ENCODE results near the gene CCDC85C. TPM values are rescaled to one million over a fixed set of nuclear protein-coding genes. Genes with fewer than 3 reads are reported as not detected.

CCDC85C gene
- total RNA-seq, 5 donors from 2014 or later (not counting 1 experiment from before 2014, with no cell fraction given) = 6.6 to 12.0 (median 9.1) TPM

DNA sequence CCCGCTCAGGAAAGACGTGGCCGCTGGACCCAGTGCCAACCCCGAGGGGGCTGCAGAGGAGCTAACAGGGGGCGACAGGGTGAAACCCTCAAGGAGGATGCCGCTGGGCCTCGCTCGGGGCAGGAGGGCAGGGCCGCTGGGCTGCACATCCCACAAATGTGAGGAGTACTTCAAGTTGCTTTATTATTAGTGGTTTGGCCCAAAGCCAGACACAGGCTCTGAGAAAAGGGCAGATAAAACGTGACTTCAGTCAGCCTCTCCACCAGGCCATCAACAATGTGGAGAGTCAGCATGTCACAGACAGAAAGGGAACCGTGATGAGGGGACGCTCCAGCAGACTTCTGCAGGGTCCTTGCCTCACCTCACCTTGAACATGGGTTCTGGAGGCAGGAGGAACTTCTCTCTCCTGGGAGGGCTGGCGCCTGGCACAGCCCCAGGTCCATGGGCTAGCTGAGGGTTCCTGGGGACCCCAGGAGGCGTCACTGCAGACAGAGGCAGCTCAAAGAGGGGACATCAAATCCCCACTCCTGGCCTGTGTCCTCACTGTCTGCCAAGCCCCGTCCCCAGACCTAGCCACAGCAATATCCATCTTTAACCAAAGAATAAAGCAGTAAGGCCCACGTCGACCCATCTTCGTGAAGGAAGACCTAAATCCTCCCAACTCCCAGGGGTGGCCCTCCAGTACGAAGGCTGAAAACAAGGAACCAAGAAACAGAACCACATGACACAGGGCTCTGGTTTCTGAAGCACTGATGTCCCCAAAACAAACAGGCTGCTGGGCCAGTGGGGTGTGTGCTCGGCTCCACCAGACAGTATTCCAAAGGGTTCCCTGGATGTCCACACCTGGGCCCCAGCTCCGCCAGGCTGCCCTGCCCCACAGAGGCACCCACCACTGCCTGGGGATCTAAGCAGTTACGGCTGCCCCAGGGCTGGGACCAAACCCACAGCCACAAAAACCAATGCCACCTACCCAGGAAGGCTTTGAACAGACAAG is 35.1 kb downstream of the CCDC85C start:
- no peak for ATAC-seq (replicated peaks in 1 of 4)
- H3K4me1 Mint-ChIP-seq = peaks cover 2 to 7% (median 5%) of the 10 kb centered on the region in 3 donors
- Histone ChIP-seq H3K4me3 (ENCODE audit: control insufficient read depth in 1 of 2, extremely low read depth in 1 of 2, low read length in 1 of 2) (no peak overlapping the region), H3K27me3 (replicated peaks in 1 of 2; ENCODE audit: control insufficient read depth in 2 of 2, extremely low read depth in 1 of 2, insufficient read depth in 2 of 2, low read length in 1 of 2) (peaks cover 0 to 3% of the 10 kb centered on the region in 2 experiments), H3K36me3 (ENCODE audit: control insufficient read depth in 2 of 2, extremely low read depth in 1 of 2, insufficient read depth in 1 of 2, low read length in 1 of 2) (no peaks in the 10 kb centered on the region), H3K9me3 (no peaks in the 10 kb centered on the region), H3K27ac (ENCODE audit: low read length) (no peak overlapping the region), H3K4me1 (ENCODE audit: control insufficient read depth in 1 of 2, extremely low read depth in 1 of 2, insufficient read depth in 2 of 2, low read length in 2 of 2) (peaks cover 0 to 2% of the 10 kb centered on the region in 2 experiments)
- no peak overlapping the region for H3K27ac Mint-ChIP-seq
- CTCF ChIA-PET = no interaction called here
- no peak for DNase-seq
- no peaks in the 10 kb centered on the region for H3K36me3 Mint-ChIP-seq
- H3K27me3 Mint-ChIP-seq = no peaks in the 10 kb centered on the region
- no peaks in the 10 kb centered on the region for H3K9me3 Mint-ChIP-seq
- H3K4me3 Mint-ChIP-seq = no peak overlapping the region
- POLR2A ChIA-PET = no interaction called here
- WGBS (ENCODE audit: insufficient coverage) = 73% methylated on average over 15 of the region's 22 CpGs

DNA sequence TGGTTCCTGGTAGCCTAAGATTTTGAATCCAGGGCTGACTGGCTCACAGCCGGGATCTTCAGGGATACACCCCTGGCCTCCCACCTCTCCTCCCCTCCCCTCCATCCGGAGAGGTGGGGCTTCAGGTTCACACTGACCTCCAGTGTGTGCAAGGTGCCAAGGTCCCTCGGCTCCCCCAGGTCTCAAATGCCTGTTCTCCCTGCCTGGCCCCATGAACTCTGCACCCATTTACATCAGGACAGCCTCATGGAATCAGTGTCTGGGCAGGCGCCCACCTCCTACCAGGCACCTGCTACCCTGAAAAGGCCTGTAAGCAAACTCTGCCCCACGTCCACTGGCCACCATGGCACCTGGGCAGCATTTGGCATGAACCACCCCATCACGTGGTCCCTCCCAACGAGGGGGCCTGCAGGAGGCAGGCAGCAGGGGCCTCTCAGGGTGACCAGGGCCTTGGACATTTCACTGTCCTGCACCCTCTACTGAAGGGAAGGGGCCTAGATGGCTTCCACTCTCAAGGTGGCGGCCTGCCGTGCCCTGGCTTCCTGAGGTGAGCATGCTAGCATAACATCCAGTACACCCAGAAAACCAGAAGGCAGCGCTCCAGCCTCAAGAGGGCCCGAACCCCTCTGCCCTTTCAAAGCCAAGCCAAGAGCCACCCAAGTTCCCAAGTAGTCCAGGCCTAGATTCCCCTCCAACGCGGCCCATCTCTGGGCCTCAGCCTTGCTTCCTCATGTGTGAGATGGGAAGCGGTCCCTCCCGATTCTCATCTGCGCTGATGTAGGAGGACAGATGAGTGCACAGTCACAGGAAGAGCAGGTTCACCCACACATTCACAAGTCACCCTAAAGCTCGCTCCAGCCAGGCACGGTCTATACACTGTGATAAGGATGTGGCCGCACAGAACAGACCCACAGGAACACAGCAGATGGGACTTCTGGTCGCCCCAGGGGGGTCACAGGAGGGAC is 37.3 kb downstream of the CCDC85C start:
- H3K4me1 Mint-ChIP-seq = peaks cover 2 to 7% (median 7%) of the 10 kb centered on the region in 3 donors
- Histone ChIP-seq H3K27ac (ENCODE audit: low read length) (no peak overlapping the region), H3K36me3 (ENCODE audit: control insufficient read depth in 2 of 2, extremely low read depth in 1 of 2, insufficient read depth in 1 of 2, low read length in 1 of 2) (no peaks in the 10 kb centered on the region), H3K9me3 (no peaks in the 10 kb centered on the region), H3K4me3 (ENCODE audit: control insufficient read depth in 1 of 2, extremely low read depth in 1 of 2, low read length in 1 of 2) (no peak overlapping the region), H3K4me1 (ENCODE audit: control insufficient read depth in 1 of 2, extremely low read depth in 1 of 2, insufficient read depth in 2 of 2, low read length in 2 of 2) (peaks cover 0 to 2% of the 10 kb centered on the region in 2 experiments), H3K27me3 (replicated peaks in 1 of 2; ENCODE audit: control insufficient read depth in 2 of 2, extremely low read depth in 1 of 2, insufficient read depth in 2 of 2, low read length in 1 of 2) (peaks cover 0 to 3% of the 10 kb centered on the region in 2 experiments)
- WGBS (ENCODE audit: insufficient coverage) = 84% methylated on average over 13 of the region's 20 CpGs
- POLR2A ChIA-PET = no interaction called here
- ATAC-seq (replicated peaks in 1 of 4) (no peak), DNase-seq (no peak)
- CTCF ChIA-PET = no interaction called here
- H3K4me3 Mint-ChIP-seq = no peak overlapping the region
- H3K36me3 Mint-ChIP-seq = no peaks in the 10 kb centered on the region
- H3K9me3 Mint-ChIP-seq = no peaks in the 10 kb centered on the region
- H3K27me3 Mint-ChIP-seq = no peaks in the 10 kb centered on the region
- no peak overlapping the region for H3K27ac Mint-ChIP-seq

DNA sequence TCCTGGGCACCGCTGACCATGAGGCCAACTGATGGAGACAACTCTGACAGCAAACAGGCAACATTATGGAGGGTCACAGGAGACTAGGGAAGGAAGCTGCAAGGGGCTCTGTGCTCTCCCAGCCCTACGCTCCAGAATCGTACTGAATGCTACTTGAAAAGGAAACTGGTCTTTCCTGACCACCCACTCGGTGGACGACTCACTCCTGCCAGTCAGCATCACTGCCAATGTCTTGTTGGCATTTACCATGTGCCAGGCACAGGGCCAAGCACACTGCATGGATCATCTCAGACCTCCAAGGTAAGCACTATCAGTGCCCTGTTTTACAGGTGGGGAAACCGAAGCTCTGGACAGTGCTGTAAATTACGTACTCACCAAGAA is 38.0 kb downstream of the CCDC85C start:
- H3K4me1 ChIP-seq (ENCODE audit: control insufficient read depth in 1 of 2, extremely low read depth in 1 of 2, insufficient read depth in 2 of 2, low read length in 2 of 2) = peaks cover 0 to 2% of the 10 kb centered on the region in 2 experiments
- H3K9me3 Mint-ChIP-seq = no peaks in the 10 kb centered on the region
- H3K4me3 Mint-ChIP-seq = no peak overlapping the region
- H3K27ac ChIP-seq (ENCODE audit: low read length) = no peak overlapping the region
- H3K36me3 ChIP-seq (ENCODE audit: control insufficient read depth in 2 of 2, extremely low read depth in 1 of 2, insufficient read depth in 1 of 2, low read length in 1 of 2) = no peaks in the 10 kb centered on the region
- H3K27me3 ChIP-seq (replicated peaks in 1 of 2; ENCODE audit: control insufficient read depth in 2 of 2, extremely low read depth in 1 of 2, insufficient read depth in 2 of 2, low read length in 1 of 2) = peaks cover 0 to 3% of the 10 kb centered on the region in 2 experiments
- H3K27me3 Mint-ChIP-seq = no peaks in the 10 kb centered on the region
- no peaks in the 10 kb centered on the region for H3K36me3 Mint-ChIP-seq
- ChIA-PET CTCF (no interaction called here), POLR2A (no interaction called here)
- H3K9me3 ChIP-seq = no peaks in the 10 kb centered on the region
- no peak overlapping the region for H3K4me3 ChIP-seq (ENCODE audit: control insufficient read depth in 1 of 2, extremely low read depth in 1 of 2, low read length in 1 of 2)
- peaks cover 0 to 7% (median 7%) of the 10 kb centered on the region in 3 donors for H3K4me1 Mint-ChIP-seq
- ATAC-seq (replicated peaks in 1 of 4) (no peak), DNase-seq (no peak)
- WGBS (ENCODE audit: insufficient coverage) = 62% methylated on average over 7 of the region's 7 CpGs
- H3K27ac Mint-ChIP-seq = no peak overlapping the region

DNA sequence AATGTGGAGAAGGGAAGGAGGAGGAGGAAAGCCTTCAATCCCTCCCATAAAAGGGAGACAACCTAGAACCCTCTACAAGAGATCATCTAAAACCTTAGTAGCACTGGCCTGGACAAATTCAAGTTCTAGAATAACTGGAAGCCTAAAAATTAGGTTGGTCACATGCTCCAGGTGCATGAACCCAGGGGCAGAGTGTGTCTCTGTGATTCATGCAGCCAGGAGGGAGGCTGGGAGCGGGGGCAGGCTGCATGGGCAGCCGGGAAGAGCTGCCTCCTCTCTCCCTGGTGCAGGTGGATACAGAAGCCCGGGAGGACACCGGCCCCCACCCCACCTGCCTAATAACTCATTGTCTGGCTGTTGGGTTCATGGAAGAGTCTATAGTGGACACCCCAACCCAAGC is 38.6 kb downstream of the CCDC85C start:
- ChIA-PET CTCF (no interaction called here), POLR2A (no interaction called here)
- no peaks in the 10 kb centered on the region for H3K9me3 Mint-ChIP-seq
- no peak overlapping the region for H3K4me3 Mint-ChIP-seq
- Histone ChIP-seq H3K27ac (ENCODE audit: low read length) (no peak overlapping the region), H3K9me3 (no peaks in the 10 kb centered on the region), H3K27me3 (replicated peaks in 1 of 2; ENCODE audit: control insufficient read depth in 2 of 2, extremely low read depth in 1 of 2, insufficient read depth in 2 of 2, low read length in 1 of 2) (peaks cover 0 to 3% of the 10 kb centered on the region in 2 experiments), H3K36me3 (ENCODE audit: control insufficient read depth in 2 of 2, extremely low read depth in 1 of 2, insufficient read depth in 1 of 2, low read length in 1 of 2) (no peaks in the 10 kb centered on the region), H3K4me3 (ENCODE audit: control insufficient read depth in 1 of 2, extremely low read depth in 1 of 2, low read length in 1 of 2) (no peak overlapping the region), H3K4me1 (ENCODE audit: control insufficient read depth in 1 of 2, extremely low read depth in 1 of 2, insufficient read depth in 2 of 2, low read length in 2 of 2) (peaks cover 0 to 2% of the 10 kb centered on the region in 2 experiments)
- WGBS (ENCODE audit: insufficient coverage) = no CpG with 5 or more reads among the region's 4 CpGs
- H3K27ac Mint-ChIP-seq = no peak overlapping the region
- H3K27me3 Mint-ChIP-seq = no peaks in the 10 kb centered on the region
- no peak for ATAC-seq (replicated peaks in 1 of 4)
- peaks cover 0 to 7% (median 7%) of the 10 kb centered on the region in 3 donors for H3K4me1 Mint-ChIP-seq
- DNase-seq = no peak
- H3K36me3 Mint-ChIP-seq = no peaks in the 10 kb centered on the region

DNA sequence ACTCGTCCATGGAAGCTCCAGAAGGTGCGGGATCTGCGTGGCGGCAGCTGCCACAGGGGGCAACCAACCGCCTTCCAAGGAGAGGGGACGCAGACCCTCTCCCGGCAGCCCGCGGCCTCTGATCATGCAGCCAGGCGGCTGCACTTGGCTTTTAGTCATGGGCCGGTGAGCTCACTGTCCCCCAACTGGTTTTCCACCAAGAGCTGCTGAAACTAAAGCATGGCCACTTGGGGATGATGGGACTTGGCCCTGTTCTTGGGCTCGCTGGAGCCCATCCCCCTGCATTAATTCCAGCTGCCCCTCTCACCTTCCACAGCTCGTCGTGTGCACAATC is 39.1 kb downstream of the CCDC85C start:
- H3K27me3 Mint-ChIP-seq = no peaks in the 10 kb centered on the region
- ChIA-PET CTCF (no interaction called here), POLR2A (no interaction called here)
- no peaks in the 10 kb centered on the region for H3K36me3 Mint-ChIP-seq
- no peaks in the 10 kb centered on the region for H3K36me3 ChIP-seq (ENCODE audit: control insufficient read depth in 2 of 2, extremely low read depth in 1 of 2, insufficient read depth in 1 of 2, low read length in 1 of 2)
- ATAC-seq (replicated peaks in 1 of 4) (no peak), DNase-seq (no peak)
- H3K9me3 ChIP-seq = no peaks in the 10 kb centered on the region
- no peaks in the 10 kb centered on the region for H3K9me3 Mint-ChIP-seq
- H3K4me1 Mint-ChIP-seq = peaks cover 0 to 7% (median 7%) of the 10 kb centered on the region in 3 donors
- 91% methylated on average over 5 of the region's 14 CpGs for WGBS (ENCODE audit: insufficient coverage)
- H3K27ac Mint-ChIP-seq = no peak overlapping the region
- no peak overlapping the region for H3K27ac ChIP-seq (ENCODE audit: low read length)
- H3K4me3 Mint-ChIP-seq = no peak overlapping the region
- H3K4me1 ChIP-seq (ENCODE audit: control insufficient read depth in 1 of 2, extremely low read depth in 1 of 2, insufficient read depth in 2 of 2, low read length in 2 of 2) = peaks cover 0 to 2% of the 10 kb centered on the region in 2 experiments
- no peaks in the 10 kb centered on the region for H3K27me3 ChIP-seq (replicated peaks in 1 of 2; ENCODE audit: control insufficient read depth in 2 of 2, extremely low read depth in 1 of 2, insufficient read depth in 2 of 2, low read length in 1 of 2)
- H3K4me3 ChIP-seq (ENCODE audit: control insufficient read depth in 1 of 2, extremely low read depth in 1 of 2, low read length in 1 of 2) = no peak overlapping the region

DNA sequence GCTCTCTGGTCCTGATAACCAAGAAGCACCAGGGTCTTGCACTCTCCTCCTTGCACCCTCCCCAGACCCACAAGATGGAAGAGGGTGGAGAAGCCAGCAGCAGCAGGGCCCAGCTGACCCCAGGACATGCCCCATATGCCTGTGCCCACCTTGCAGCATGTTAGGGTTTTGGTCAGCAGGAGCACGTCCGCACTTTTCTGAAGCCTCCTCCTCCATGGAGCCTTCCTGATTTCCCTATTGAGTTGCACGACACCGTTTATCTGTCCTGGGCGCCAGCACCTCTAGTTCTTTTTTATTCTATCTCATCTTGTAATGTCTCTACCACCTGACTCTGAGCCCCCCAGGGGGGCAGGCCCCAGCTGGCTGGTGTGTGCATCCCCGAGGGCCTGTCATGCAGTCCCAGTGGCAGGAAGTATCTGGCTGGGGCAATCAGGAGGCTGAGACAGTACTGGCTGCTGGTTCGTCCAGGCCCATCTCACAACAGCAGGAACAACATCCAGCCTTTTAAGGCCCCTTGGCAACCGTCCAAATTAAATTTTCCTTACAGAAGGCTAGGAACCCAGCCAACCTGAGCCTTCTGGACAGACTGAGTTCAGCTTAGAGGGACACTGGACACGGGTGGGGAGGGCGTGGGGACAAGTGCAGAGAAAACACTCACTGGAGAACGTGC is 39.6 kb downstream of the CCDC85C start:
- CTCF ChIA-PET = no interaction called here
- POLR2A ChIA-PET = no interaction called here
- H3K36me3 ChIP-seq (ENCODE audit: control insufficient read depth in 2 of 2, extremely low read depth in 1 of 2, insufficient read depth in 1 of 2, low read length in 1 of 2) = no peaks in the 10 kb centered on the region
- no peak overlapping the region for H3K4me3 ChIP-seq (ENCODE audit: control insufficient read depth in 1 of 2, extremely low read depth in 1 of 2, low read length in 1 of 2)
- 80% methylated on average over 7 of the region's 11 CpGs for WGBS (ENCODE audit: insufficient coverage)
- Mint-ChIP-seq H3K27ac (no peak overlapping the region), H3K27me3 (no peaks in the 10 kb centered on the region), H3K36me3 (peaks cover 3% of the 10 kb centered on the region), H3K4me3 (no peak overlapping the region), H3K9me3 (no peaks in the 10 kb centered on the region), H3K4me1 (peaks cover 0 to 7% (median 4%) of the 10 kb centered on the region in 3 donors)
- ATAC-seq (replicated peaks in 1 of 4) = no peak
- H3K27me3 ChIP-seq (replicated peaks in 1 of 2; ENCODE audit: control insufficient read depth in 2 of 2, extremely low read depth in 1 of 2, insufficient read depth in 2 of 2, low read length in 1 of 2) = no peaks in the 10 kb centered on the region
- H3K9me3 ChIP-seq = no peaks in the 10 kb centered on the region
- H3K27ac ChIP-seq (ENCODE audit: low read length) = no peak overlapping the region
- peaks cover 0 to 2% of the 10 kb centered on the region in 2 experiments for H3K4me1 ChIP-seq (ENCODE audit: control insufficient read depth in 1 of 2, extremely low read depth in 1 of 2, insufficient read depth in 2 of 2, low read length in 2 of 2)
- DNase-seq = no peak
